ENCODE data around the gene PSMD5.
"Not testable (repeated sequence)": the region's sequence is repeated elsewhere in the genome, so short reads cannot be mapped to it uniquely, and the experiment has no call there.

The PSMD5 gene

DNA sequence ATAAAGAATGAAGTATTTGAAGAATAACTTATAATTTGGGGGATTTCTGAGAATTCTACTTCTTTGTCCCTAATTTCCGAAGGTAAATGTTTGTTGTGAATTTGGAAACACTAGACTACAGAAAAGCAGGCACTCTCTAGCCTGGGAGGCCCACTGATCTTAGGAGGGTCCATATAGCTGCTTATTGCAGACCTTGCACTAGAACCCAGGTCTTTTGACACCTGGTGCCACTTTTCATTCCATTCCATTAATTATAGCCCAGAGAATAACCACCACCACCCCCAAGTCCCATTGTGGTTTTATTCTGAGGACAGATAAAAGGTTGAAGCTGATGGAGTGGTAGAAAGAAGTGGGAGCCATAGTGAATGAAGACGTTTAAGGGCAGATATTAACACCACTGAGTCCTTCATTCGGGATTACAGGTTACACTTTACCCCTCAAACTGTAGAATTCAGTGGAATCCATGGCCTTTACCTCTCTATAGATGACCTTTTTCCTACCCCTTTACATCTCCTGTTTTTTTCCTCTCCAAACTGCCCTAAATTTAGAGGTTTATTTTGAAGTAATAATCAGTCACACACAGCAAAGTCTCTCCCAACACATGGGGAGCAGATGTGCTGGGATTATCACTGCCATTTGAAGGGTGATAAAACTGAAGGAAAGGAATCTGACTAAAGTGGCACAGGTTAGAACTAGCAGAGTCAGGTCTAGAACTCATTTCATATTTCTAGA lies 12.0 kb upstream of the PSMD5 start:
- no peak for DNase-seq

DNA sequence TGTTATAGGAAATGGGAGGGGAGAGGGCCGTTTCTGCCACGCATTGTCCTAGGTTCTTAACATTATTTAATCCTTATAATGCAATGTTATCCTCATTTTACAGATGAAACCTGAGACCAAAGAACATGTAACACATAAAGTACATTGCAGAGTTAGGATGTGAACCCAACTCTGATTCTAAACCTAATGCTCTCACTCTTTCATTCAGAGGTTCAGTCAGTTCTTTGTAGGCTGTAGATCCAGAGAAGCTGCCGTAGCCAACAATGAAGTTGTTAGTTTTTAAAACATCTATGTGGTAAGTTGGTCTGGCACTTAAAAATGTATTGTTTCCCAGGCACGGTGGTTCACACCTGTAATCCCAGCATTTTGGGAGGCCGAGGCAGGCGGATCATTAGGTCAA lies 10.5 kb upstream of the PSMD5 start:
- DNase-seq: no peak

DNA sequence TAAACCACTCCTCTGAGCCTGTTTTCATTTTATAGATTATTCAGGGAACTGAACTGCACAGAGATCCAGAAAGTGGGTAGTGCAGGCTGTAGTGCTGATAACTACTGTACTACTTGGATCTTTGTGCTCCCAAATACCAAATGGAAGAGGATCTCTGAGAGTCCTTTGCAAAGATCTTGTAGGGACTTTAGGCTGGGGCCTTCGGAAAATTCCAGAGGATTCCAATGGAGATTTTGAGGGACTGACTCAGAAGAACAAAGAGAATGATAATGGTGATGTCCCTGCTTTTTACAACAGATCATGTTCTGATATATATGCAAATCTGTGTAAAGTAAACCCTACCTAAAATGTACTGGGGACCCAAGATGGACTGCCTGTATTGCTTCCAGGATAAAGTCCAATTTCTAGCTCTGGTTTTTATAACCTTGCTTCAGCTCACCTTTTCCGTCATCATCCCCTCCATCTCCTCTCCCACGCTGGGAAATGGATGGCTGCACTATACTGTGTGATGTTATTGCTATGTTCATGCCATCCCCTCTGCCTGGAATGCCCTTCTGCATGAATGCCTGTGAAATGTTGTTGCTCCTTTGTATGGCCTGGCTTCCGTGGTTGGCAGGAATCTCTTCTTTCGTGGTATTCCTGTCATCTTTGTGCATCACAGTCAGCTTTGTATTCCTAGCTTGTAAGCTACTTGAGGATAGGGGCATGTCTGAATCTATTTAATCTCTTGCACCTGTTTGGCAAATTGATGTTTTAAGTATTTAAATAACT lies 9.7 kb upstream of the PSMD5 start:
- DNase-seq: no peak

DNA sequence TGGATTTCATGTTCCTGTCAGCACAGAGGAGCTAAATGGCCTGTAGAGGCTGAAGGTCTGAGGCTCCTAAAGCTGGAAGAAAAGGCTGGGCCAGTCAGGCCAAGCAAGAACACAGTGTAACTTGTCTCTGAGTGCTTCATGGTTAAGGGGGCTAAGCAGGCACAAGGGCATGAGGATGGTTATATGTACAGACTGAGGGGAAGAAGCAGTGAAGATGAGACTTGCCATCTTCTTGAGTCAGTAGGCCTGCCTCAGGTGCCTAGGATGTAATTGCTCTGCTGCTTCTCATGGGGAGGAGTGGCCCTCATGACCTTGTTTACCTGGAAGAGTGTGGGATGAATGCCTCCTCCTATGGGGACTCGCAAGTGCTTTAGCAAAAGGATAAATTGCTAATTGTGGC lies 8.7 kb upstream of the PSMD5 start:
- DNase-seq: no peak

- DNase-seq: no peak
Measured at GRCh38 chr9:120850315-120850714, 7.6 kb upstream of the PSMD5 start.

GRCh38 chr9:120846906-120847305 lies 4.2 kb upstream of the PSMD5 start:
- DNase-seq: no peak

DNA sequence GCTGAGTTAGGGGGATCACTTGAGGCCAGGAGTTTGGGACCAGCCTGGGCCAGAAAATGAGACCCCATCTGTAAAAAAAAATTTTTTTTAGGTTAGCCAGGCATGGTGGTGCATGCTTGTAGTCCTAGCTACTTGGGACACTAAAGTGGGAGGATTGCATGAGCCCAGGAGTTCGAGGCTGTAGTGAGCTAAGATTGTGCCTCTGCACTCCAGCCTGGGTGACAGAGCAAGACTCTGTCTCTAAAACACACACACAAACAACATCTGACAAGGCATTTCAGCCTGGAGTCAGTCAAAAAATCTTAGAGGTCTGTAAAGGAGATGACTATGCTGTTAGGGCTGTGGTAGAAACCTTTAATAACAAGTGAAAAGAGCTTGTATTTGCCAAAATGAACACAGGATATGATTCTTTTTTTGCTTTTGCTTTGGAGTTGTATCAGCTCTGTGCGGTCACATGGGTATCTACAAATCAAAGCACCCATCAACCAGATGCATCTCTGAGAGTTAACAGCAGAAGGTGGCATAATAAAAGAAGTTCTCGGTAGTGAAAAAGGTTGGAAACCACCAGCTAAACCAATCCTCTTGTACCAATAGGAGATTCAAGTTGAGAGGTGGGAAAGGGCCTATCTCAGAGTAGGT lies 3.6 kb upstream of the PSMD5 start:
- DNase-seq: no peak

GRCh38 chr9:120845255-120845654 lies 2.5 kb upstream of the PSMD5 start:
- DNase-seq: no peak

- DNase-seq: no peak
Measured at GRCh38 chr9:120841930-120842684, 615 bp downstream of the PSMD5 start.

DNA sequence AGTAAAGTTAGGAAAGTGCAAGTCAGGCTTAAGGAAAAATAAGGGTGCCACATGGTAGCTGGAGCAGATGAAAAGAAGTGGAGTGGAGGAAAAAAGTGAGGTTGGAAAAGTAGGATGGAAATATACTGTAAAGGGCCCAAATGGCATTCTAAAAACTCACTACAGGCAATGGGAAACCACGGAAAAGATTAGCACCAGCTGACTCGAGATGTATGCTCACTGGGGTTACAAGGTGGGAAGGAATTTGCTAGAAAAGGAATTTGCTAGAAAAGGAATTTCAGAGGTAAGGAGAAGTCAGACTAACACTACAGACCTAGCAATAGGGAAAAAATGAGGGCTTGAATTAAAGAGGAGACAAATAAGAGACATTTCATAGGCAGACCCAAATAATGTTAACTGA lies 3.6 kb downstream of the PSMD5 start:
- no peak for DNase-seq

DNA sequence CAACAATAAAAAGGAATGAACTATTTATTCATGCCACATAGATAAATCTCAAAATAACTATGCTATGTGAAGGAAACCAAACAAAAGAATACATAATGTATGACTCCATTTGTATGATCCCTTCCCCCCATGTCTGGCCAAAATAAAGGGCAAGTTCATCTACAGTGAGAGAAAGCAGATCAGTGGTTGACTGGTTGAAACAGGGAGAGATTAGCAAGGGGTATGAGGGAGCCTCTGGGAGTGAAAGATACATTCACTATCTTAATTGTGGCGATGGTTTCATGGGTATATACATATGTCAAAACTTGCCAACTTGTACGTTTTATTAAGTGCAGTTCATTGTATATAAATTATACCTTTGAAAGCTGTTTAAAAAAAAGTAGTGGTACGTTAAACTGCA lies 4.8 kb downstream of the PSMD5 start:
- no peak for DNase-seq

- no peak for DNase-seq
Measured at GRCh38 chr9:120833325-120833724, 9.4 kb downstream of the PSMD5 start.

DNA sequence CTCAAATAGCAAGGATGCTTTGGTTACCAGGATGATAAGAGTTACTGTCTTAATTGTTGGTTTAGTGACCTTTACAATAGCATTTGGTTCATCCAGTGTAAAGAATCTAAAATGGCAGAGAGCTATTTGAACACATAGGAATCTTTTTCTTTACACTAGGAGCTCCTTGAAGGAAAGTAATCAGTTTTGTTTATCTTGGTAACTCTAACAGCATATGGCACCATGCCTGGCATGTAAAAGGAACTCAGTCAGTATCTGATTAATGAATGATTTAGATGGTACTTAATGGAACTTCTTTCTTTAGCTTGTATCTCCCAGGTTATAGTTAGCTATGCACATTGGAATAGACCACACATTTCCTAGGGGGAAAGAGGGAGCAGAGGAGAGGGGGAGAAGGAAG lies 9.9 kb downstream of the PSMD5 start:
- DNase-seq: no peak

- no peak for DNase-seq
Measured at GRCh38 chr9:120830865-120831264, 11.9 kb downstream of the PSMD5 start.

- no peak for DNase-seq
Measured at GRCh38 chr9:120830151-120830550, 12.6 kb downstream of the PSMD5 start.

DNA sequence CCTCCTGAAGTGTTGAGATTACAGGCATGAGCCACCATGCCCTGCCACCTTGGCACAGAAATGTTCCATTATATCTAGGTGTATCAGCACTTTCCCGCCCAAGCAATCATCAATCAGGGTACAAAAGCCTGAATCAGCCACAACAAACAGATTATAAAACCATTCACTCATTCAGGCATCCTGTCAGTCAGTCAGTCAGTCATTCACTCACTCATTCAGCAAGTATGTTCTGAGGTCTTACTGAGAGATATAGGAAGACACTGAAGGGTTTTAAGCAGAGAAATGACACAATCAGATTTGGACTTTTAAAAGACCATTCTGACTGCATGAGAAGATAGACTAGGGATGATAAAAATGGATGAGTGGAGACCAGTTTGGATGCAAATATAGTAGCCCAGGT lies 13.1 kb downstream of the PSMD5 start:
- no peak for DNase-seq

- DNase-seq: no peak
Measured at GRCh38 chr9:120820095-120820494, 22.6 kb downstream of the PSMD5 start.

GRCh38 chr9:120818595-120818994 lies 24.1 kb downstream of the PSMD5 start:
- DNase-seq: no peak

DNA sequence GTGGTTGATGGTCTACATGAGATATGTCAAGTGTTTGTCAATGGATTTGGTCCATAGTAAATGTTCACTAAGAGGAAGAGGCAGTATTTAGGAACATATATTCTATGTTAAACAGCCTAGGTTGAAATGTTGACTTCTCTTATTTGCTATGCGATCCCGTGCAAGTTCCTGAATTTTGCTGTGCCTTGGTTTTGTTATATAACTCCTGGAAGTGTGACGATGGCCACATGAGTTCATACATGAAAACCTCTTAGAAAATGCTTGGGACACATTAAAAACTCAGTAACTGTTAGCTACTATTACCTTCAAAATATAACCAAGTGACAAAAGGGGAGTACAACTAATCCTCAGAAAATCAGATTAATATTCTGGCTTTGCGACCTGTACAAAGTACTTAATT lies 27.6 kb downstream of the PSMD5 start:
- DNase-seq: no peak

DNA sequence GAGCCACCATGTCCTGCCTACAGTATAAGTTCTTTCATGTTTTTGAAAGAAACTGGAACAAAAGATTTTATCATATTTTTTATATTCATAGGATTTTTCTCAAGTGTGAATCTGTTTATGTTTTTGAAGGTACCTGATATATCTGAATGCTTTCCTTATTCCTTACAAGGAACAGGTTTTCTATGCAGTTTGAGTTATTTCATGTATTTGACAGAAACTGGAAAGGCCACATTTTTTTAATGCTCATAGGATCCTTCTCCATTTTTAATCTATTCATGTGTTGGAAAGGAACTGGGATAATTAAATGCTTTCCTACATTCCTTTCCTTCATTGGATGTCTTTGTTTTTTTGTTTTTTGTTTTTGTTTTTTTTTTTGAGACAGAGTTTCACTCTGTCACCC lies 33.8 kb downstream of the PSMD5 start:
- no peak for DNase-seq

- no peak for DNase-seq
Measured at GRCh38 chr9:120807607-120808379, 34.9 kb downstream of the PSMD5 start.

- not testable (repeated sequence) for DNase-seq
Measured at GRCh38 chr9:120804784-120805363, 37.8 kb downstream of the PSMD5 start.
